ENCODE data around the gene DCTN5. TPM values are rescaled to one million over a fixed set of nuclear protein-coding genes. Genes with fewer than 3 reads are reported as not detected.

The DCTN5 gene
- 70.3 to 75.5 TPM (median 73.9 TPM) in 5 replicates for total RNA-seq (2022; extraction: Qiagen RNA extraction; ENCODE audit: low read depth)

GRCh38 chr16:23640931-23641765, at the start of gene DCTN5, which contains the start of gene PALB2:
TSS of gene DCTN5 (plus strand) at chr16:23641466. CDS start at chr16:23641543, 77 bp downstream.
TSS of gene PALB2 (minus strand) at chr16:23641310. CDS start at chr16:23641157, 153 bp downstream.

DNA sequence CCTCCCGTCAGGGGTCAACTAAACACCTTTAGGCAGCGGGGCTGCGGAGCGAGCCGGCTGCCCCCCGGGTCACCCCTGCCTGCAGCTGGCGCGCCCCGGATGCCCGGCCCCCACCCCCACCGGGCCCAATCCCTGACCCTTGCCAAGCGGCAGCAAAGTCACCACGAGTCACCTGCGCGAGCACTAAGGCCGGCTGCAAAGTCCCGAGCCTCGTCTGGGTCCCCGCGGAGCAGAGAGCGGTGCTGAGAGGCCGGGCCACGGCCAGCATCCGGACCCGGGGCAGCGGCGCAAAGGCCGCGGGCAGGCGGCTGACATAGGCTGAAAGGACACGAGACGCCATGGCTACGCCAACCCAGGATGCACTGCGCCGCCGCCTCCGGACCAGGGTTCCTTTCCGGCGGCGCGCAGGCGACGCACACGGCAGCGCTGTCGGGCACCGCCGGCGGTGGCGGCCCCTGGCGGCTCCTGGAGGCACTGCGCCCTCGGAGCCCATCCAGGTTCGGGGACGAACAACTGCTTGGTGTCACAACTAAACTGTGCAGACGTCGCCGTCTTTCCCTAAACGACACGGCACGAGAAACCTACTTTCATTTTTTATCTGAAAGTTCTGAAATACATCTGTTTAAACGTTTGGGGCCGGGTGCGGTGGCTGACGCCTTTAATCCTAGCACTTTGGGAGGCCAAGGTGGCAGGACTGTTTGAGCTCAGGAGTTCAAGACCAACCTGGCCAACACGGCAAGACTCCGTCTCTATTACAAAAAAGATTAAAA, 45.1 kb upstream of the DCTN5 start, which contains the start of gene NDUFAB1:
TSS of gene NDUFAB1 (minus strand) at position 366 of the 770 bp plus-strand sequence. CDS start at position 340, 26 bp downstream.

GRCh38 chr16:23678430-23679273, 37.4 kb downstream of the DCTN5 start, which contains the start of gene PLK1:
TSS of gene PLK1 (plus strand) at chr16:23678889. CDS start at chr16:23678933, 44 bp downstream.

DNA sequence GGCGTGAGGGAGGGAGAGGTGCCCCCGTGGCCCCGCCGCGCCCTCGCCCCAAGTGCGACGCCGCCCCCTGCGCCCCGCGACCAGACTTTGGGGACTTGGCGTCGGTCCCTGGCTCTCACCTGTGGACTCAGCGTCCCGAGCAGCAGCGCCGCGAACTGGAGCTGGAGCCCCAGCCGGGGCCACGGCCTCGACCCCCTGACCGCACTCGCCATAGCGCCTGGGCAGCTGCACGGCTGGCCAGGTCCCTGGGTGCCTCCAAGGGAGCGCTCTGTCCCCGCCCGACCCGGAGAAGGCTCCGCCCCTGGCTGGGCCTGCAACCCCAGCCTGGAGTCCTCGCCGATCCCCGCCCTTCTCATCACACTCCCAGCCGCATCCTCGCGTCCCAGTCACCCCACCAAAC, 71.7 kb downstream of the DCTN5 start, which contains the start of gene ERN2:
TSS of gene ERN2 (minus strand) at position 247 of the 400 bp plus-strand sequence. CDS start at position 212, 35 bp downstream.

Other genes starting within 250 kb of the DCTN5 start
- gene COG7, start 188.3 kb upstream of the DCTN5 start, total RNA-seq (2022; extraction: Qiagen RNA extraction; ENCODE audit: low read depth): 14.6 to 18.4 TPM (median 16.8 TPM) in 5 replicates
- 28.1 to 38.1 TPM (median 29.6 TPM) in 5 replicates for gene GGA2, start 131.0 kb upstream of the DCTN5 start, total RNA-seq (2022; extraction: Qiagen RNA extraction; ENCODE audit: low read depth)
- gene EARS2, start 84.1 kb upstream of the DCTN5 start, total RNA-seq (2022; extraction: Qiagen RNA extraction; ENCODE audit: low read depth): 28.7 to 33.8 TPM (median 32.8 TPM) in 5 replicates
- gene UBFD1, start 83.7 kb upstream of the DCTN5 start, total RNA-seq (2022; extraction: Qiagen RNA extraction; ENCODE audit: low read depth): 43.6 to 63.2 TPM (median 55.5 TPM) in 5 replicates
- gene NDUFAB1, start 45.1 kb upstream of the DCTN5 start, total RNA-seq (2022; extraction: Qiagen RNA extraction; ENCODE audit: low read depth): 164 to 201 TPM (median 184 TPM) in 5 replicates
- 11.0 to 12.6 TPM (median 11.6 TPM) in 5 replicates for gene PALB2, start 156 bp upstream of the DCTN5 start, total RNA-seq (2022; extraction: Qiagen RNA extraction; ENCODE audit: low read depth)
- 148 to 177 TPM (median 166 TPM) in 5 replicates for gene PLK1, start 37.4 kb downstream of the DCTN5 start, total RNA-seq (2022; extraction: Qiagen RNA extraction; ENCODE audit: low read depth)
- gene ERN2, start 71.8 kb downstream of the DCTN5 start, total RNA-seq (2022; extraction: Qiagen RNA extraction; ENCODE audit: low read depth): 0.03 TPM in 1 of 5 replicates, not detected in the others
- 0.03 TPM in 1 of 5 replicates, not detected in the others for gene CHP2, start 113.6 kb downstream of the DCTN5 start, total RNA-seq (2022; extraction: Qiagen RNA extraction; ENCODE audit: low read depth)
- 0.11 to 0.28 TPM (median 0.15 TPM) in 5 replicates for gene PRKCB, start 194.5 kb downstream of the DCTN5 start, total RNA-seq (2022; extraction: Qiagen RNA extraction; ENCODE audit: low read depth)

Data from A549 treated with CpdA at 1 μM for 4 hours (cell line).